ENCODE results near the gene MGP.

- TF ChIP-seq CTCF (IDR thresholded peaks at IDR 0.05), result no peak
- TF ChIP-seq POLR2A (IDR thresholded peaks at IDR 0.05), result no peak
Observed at GRCh38 chr12:14840616-14841015, 45.0 kb downstream of the MGP start.

Measured in testis (tissue), 2 donors.